PC-9 (cell line): Measurements from ENCODE around the gene PIPOX.

Experiments
- EZH2 ChIP-seq: fragments of 200-600 bp; sonication (generic); IDR thresholded peaks from 2 replicates; pipeline ENCODE4 v1.8.0; 2017; ENCODE audit warnings: antibody characterized with exemption, low read depth
- TF ChIP-seq, protein P1 (sequence below): fragments of 200-600 bp; sonication (generic); conservative IDR thresholded peaks from 2 replicates; pipeline ENCODE4 v1.6.1; 2017; ENCODE audit warnings: mixed run types, antibody characterized with exemption, mild to moderate bottlenecking, moderate library complexity

DNA sequence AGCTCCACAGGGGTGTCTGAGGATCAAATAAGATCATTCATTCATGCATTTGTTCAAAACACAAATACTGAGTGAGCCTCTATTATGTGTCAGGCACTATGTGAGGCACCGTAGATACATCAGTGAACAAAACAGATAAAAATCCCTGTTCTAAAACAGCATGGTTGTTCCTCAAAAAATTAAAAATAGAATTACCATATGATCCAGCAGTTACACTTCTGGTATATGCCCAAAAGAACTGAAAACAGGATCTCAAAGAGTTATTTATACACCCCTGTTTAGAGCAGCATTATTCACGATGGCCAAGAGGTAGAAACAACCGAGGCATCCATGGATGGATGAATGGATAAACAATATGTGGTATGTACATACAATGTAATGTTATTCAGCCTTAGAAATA lies 15.4 kb downstream of the PIPOX start:
- TF ChIP-seq, protein P1, sequence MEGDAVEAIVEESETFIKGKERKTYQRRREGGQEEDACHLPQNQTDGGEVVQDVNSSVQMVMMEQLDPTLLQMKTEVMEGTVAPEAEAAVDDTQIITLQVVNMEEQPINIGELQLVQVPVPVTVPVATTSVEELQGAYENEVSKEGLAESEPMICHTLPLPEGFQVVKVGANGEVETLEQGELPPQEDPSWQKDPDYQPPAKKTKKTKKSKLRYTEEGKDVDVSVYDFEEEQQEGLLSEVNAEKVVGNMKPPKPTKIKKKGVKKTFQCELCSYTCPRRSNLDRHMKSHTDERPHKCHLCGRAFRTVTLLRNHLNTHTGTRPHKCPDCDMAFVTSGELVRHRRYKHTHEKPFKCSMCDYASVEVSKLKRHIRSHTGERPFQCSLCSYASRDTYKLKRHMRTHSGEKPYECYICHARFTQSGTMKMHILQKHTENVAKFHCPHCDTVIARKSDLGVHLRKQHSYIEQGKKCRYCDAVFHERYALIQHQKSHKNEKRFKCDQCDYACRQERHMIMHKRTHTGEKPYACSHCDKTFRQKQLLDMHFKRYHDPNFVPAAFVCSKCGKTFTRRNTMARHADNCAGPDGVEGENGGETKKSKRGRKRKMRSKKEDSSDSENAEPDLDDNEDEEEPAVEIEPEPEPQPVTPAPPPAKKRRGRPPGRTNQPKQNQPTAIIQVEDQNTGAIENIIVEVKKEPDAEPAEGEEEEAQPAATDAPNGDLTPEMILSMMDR, result no peak
- no peak for TF ChIP-seq EZH2
